HG03378 (cell line): ENCODE data around the gene EVI5L.
"Not testable (repeated sequence)": the region's sequence is repeated elsewhere in the genome, so short reads cannot be mapped to it uniquely, and the experiment has no call there.

Source experiments
- ATAC-seq: cut with Tn5 transposase; IDR thresholded peaks from one replicate; pipeline ENCODE4 v1.9.1; 2021; ENCODE audit warnings: mild to moderate bottlenecking, moderate library complexity; ENCODE audit not compliant: unreplicated experiment

EVI5L gene

DNA sequence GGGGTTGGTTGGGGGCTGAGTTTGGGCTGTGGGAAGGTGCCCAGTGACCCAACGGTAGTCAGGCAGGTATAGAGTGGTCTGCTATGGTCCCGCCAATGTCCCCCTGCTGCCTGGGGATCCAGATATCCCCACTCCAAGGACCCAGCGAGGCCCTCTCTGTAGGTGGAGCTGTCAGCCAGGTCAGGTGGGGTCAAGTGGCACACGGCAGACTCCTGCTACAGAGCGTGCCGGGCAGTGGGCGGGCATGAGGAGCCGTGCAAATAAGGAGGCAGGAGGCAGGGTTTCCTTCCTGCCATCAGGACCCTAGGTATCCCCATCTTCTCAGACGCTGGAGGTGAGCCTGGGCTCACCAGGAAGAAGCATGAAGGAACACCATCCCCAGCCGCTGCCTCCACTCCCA is 14.9 kb downstream of the EVI5L start:
- ATAC-seq = no peak

GRCh38 chr19:7845390-7846154 is 15.6 kb downstream of the EVI5L start:
- ATAC-seq = no peak

DNA sequence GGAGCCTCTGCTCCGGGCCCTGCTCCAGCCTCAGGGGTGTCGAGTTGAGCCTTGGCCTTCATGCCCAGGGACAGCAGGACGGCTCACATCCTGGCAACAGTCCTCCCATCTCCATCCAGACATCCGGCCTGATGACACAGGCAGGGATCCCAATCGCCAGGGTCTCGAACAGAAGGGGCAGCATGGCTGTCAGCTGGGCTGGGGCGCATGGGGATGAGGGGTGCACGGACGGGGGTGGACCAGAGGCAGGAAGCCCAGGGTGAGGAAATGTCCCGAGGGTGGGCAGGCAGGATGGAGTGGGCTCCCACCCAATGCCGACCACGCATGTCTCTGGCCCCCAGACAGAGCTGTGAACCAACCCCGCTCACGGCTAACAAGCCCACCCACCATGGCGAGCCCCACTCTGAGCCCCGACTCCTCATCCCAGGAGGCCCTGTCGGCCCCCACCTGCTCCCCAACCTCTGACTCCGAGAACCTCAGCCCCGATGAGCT is 16.2 kb downstream of the EVI5L start:
- no peak for ATAC-seq

DNA sequence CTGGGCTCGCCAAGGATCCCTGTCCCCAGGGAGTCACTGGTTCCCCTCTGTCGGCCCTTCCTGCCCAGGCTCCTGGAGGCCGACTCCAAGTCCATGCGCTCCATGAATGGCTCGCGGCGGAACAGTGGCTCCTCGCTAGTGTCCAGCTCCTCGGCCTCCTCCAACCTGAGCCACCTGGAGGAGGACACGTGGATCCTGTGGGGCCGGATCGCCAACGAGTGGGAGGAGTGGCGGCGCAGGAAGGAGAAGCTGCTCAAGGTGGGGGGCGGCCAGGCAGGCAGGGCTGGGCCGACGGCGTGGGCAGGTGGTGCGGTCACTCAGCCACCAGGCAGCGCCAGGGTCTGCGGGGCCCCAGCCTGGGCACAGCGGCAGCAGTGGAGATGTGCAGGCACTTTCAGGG is 17.6 kb downstream of the EVI5L start:
- ATAC-seq = no peak

DNA sequence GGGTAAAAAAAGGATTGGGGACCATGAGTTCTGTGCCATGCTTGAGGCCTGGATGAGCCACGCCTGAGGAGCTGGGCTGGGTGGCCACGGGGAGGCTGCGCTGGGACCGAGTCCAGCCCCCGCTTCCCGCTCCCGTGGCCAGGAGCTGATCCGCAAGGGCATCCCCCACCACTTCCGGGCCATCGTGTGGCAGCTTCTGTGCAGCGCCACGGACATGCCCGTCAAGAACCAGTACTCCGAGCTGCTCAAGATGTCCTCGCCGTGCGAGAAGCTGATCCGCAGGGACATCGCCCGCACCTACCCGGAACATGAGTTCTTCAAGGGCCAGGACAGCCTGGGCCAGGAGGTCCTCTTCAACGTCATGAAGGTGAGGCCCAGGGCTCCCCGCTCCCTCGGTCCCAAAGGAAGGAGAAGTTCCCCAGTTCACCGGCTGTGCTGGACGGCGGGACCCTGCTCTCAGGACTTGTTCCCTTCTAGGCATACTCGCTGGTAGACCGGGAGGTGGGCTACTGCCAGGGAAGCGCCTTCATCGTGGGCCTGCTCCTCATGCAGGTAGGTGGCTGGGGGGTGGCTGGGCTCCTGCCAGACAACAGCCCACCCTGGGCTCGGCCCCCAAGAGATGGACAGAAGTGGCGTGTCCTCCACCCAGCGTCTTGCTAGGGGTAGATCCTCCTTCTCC is 18.9 kb downstream of the EVI5L start:
- ATAC-seq = no peak

DNA sequence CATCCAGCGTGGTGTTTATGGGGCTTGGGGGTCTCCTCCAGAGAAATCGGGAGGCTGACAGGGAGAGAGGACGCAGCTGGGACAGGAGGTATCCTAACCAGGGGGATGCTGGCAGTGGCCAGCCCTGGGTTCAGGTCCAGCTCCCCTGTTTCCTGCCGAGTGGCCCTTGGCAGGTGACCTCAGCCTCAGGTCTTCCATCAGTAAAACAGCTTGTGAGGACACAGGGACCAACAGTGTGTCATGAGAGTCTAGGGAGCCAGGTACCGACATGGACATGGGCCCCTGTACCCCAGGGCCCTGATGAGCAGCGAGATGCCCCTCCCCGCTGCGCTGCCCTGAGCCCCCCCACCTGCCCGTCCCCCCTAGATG is 19.6 kb downstream of the EVI5L start:
- ATAC-seq = no peak

- ATAC-seq = no peak
These were observed 20.2 kb downstream of the EVI5L start for GRCh38 chr19:7850000-7850813.

- no peak for ATAC-seq
These were observed 21.1 kb downstream of the EVI5L start for GRCh38 chr19:7850945-7851622.

DNA sequence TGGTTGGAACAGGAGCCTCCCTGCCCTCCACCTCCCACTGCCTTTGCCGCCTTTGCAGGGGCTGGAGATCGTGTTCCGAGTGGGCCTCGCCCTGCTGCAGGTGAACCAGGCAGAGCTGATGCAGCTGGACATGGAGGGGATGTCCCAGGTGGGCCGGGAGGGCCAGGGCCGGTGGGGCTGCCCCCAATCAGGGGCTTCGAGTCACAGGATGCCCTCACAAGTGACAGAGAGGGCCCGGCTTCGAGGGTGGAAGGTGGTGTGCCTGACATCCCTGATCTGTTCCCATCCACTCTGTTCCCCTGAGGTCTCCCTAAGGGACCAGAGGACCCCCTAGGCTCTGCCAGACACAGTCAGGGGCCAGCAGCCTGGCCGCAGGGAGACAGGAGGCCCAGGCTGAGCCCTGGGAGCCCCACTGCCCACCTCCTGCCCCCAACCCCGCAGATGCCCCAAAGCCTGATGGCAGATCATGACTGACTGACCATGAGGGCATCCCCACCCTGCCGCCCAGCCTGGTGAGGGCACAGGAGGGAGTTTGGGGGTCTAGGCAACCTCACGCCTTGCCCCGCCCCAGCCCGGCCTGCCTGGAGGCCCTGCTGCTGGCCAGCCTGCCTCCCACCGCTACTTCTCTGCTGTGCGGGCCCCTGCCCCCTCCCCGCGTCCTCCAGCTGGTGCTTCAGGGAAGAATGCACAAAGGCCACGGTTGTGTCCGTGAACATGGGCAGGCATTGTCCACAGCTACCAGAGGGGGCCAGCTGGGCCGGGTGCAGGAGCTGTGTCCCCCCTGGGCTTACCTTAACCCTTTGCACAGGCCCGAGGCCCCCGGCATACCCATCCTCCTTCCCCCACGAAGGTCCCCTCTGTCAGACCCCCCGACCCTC is 21.8 kb downstream of the EVI5L start:
- ATAC-seq = no peak

DNA sequence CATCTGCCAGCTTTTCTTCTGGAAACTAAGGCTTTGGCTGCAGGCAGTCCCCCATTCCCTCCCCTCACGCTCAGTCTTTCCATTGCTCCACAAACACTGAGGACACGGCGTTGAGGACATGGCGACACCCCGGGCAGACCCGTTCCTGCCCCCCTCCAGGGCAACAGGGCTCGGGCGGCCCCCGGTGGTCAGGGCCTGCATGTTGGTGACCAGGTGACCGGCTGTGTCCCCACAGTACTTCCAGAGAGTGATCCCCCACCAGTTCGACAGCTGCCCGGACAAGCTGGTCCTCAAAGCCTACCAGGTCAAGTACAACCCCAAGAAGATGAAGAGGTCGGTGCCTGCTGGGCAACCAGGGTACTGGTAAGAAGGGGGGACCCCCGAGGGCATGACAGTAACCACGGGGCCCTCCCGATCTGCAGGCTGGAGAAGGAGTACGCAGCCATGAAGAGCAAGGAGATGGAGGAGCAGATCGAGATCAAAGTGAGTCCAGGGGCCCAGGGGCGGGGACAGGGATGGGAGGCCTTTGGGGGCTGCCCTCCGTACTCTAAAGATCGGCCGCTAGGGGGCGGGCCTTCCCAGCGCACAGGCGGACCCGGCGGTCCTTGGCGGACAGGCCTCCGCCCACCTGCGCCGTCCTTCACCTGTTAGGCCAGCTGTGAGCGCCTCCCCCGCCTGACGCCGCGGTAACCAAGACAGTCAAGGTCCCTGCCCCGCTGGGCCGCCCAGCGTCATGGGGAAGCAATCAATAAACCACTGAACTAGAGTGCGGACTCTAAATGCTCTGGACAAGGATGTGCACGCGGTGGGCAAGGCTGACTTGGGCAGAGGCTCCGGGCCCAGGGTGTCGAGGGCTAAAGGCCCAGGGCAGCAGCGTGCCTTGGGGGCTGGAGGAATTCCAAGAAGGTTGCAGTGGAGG is 23.1 kb downstream of the EVI5L start:
- ATAC-seq = no peak

DNA sequence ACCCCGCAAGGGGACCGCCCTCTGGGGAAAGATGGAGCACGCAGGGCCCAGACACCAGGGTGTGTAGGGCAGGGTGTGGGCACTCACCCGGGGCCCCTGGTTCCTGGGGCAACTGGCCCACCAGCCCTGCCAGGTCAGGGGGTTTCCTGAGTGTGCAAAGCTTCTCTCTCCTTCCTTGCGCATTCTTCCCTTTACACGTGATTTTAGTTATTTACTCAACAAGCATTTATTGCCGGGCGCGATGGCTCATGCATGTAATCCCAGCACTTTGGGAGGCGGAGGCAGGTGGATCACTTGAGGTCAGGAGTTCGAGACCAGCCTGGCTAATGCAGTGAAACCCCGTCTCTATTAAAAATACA is 23.7 kb downstream of the EVI5L start:
- no peak for ATAC-seq

GRCh38 chr19:7855426-7856108 is 25.5 kb downstream of the EVI5L start:
- no peak for ATAC-seq

DNA sequence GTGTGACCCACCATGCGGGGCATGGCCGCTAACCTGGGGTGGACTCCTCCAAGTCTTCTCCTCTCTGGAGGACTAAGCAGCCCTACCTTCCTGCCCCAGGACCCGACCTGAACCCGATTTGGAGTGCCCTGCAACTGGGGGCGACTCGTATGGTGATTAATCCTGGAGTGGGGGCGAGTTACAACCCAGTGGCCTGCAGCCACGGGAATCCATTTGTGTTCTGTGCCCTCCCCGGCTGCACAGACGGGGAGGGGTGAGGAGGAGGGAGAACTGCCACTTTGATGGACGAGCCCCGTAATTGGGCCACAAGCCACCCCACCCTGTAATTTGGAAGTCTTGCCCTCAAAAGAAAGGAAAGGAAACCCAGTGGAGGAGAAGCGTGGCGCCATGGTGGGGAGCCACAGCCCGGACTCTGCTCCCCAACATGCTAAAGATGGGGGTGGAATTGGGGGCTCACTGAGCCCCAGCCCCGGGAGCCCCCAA is 26.1 kb downstream of the EVI5L start:
- ATAC-seq = no peak

DNA sequence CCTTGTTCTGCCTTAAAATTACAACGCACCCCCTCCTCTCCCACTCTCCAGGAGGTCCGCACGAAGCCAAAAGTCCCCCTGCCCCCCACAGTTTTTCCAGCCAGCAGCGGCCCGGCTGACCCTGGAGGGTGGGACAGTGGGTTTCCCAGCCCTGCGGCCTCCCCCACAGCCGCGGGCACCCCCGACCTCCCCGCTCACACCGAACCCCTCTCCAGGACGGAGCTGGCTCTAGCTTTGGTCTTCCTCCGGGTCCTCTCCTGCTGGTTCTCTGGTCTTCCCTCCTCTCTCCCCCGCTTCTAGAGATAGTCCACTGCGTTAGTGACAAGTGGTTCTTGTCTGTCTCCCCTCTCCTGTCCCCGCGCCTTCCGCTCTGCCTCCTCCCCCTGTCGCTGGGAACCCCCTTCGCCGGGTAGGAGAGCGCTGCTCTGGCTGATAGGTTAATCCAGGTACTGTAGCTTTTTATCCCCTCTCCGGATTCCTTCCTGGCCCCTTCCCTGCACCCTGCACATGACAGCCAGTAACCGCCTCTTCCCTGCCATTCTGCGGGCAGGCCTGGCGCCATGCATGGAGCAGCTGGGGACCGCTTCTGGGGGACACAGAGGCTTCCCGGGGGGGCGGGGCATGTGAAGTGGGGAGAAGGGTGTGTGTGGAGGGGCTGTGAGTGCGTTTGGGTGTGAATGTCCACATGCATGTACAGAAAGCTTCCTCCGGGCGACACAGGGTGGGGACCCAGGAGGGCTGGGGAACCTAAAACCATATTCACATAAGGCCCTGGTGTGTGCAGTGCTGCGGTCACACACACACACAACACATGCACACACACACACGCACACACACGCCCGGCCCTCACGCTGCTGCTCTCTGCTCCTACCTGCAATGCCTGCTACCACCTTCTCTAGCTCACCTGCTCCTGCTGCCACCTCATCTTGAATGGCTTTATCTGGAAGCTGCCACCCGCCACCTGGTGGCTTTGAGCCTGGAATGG is 27.0 kb downstream of the EVI5L start:
- ATAC-seq = no peak

DNA sequence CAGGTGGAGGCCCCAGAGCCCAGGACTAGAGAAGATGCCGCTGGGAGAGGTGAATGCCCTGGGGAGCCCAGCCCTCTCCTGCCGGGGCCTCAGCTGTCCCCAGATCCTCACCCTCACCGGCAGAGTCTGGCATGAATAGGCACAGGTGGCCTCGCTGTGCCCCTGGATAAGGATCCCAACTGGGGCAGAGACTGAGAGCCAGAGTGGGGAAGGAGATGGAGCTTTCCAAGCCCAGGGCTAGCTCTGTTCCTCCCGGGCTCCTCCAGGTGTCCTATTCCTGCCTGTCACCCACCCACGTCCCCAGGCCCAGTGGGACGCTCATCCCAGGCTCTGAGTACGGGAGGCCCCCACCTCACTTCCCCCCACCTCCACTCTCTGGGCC is 27.7 kb downstream of the EVI5L start:
- ATAC-seq = no peak

- no peak for ATAC-seq
These were observed 28.2 kb downstream of the EVI5L start for GRCh38 chr19:7858109-7858770.

DNA sequence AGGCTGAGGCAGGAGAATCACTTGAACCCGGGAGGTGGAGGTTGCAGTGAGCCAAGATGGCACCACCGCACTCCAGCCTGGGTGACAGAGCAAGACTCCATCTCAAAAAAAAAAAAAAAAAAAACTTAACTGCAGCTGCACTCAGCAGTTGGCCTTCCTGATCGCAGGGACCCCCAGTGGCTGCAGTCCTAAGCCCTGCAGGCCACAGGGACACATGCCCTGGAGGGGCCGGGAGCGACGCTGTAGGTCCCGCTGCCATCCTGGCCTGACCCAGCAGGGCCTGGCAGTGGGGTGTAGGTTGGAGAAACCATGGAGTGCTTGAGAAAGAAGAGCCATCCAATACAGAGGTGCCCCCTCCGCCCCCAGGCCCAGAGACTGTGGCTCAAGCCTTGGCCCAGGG is 29.1 kb downstream of the EVI5L start:
- ATAC-seq = not testable (repeated sequence)
